ENCODE data around the gene SPTBN1.

SPTBN1 gene

DNA sequence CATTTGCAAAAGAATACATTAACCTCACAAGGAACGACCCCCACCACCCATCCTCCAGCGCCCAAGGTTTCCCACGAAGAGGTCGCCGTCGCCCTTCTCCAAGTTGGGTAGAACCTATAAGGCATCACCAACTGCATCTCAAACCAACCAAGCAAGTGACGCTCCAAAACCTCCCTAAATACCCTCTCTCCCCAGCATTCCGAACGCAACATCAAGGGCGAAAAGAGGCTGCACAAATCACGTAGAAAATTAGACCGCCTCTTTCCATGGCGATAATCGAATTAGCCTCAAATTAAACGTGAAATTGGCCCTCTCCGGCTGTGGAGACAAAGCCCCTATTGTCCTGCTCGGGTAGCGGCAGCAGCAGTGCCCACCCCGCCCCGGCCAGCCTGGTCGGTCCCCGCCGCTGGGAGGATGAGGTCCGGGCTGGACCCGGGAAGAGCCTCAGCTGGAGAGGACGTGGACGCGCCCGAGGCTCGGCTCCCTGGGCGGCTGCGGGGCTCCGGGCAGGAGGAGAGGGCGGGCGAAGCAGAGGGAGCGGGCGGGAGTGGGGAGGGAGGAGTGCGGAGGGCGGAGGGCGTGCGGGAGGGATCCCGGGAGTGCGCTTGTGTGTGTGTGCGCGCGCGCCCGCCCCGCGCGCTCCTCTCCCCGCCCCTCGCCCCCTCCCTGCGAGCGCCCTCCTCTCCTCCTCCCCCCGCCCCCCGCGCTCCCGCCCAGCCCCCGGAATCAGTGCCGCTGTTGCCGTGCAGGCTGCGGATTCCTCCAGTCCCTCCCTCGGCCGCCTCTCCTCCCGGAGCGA is at the start of gene SPTBN1:
Gene SPTBN1, plus strand, starts transcription at position 765 of the 799 bp plus-strand sequence. CDS start 70,092 bp downstream, outside the sequence.
- peak; percentile 98 for DNase-seq

DNA sequence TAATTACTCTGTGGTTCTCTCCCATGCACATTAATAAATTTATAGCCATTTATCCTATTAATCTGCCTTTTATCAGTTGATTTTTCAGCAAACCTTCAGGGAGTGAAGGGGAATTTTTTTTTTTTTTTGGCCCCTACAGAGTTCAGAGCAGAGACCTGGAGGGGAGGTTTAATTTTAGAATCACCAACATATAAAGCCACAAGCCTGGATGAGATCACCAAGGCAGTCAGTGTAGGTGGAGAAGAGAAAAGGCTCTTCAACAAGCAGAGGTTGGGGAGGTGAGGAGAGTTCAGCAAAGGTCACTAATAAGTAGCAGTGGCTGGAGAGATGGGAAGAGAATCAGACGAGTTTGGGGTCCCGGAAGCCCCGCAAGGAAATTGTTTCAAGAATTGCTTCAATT is 48.4 kb upstream of the SPTBN1 start:
- DNase-seq = no peak

DNA sequence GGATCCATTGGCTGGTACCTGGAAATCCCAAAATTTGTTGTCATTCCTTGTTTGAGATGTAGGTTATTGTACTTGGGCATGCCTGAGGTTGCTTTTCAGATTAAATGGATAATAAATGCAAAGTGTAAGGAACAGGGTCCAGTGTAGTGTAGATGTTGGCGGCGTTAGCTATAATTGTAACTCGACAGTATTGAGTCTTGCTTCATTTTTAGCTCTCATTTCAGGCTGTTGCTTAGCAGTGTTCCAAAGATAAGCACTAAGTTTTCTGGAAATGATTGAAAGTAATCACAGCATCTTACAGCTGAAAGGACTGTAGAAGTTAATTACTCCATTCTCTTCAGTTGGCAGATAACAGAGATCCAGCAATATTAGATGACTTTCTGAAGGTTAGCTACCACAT is 47.8 kb upstream of the SPTBN1 start:
- no peak for DNase-seq

DNA sequence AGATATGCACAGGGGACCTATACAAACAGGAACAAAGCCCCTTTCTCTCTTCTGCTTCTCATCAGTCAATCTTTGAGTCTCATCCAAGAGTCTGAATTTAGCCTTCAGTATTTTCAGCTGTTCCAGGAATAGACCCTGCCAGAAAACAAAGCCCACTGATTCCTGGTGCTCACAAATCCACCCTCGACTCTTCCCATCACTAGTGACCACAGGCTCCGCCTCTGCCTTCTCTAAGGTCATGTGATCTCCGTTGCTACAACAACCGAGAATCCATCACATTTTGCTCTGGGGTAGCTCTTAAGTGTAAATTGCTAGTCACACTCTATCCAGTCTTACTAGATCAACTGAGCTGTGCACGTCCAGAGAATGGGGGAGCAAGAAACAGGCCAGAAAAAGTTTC is 46.4 kb upstream of the SPTBN1 start:
- DNase-seq = peak in 1 of 2 experiments; percentile 31

DNA sequence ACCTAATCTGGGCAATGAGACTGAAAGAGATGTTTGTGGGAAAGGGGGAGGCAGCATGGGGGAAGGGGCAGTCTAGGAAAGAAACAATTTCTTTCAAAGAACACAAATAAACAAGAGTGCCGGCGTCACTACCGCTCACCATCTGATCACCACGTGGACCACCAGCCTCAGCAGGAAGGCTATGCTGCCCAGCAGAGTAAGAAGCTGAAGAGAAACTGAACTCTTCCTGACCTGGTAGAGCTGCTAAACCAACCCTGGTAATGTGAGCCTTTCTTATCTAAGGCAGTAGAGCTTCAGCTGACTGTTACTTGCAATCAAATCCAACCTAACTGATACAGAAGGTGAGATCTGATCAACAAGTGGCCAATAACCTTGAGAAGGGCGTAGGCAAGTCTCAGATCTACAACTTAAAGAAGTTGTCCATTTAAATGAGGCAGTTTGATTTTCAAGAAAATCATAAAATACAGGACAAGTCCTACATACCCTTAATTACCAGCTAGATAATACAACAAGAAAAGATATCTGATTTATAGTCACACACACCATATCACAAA is 44.2 kb upstream of the SPTBN1 start:
- DNase-seq = no peak

DNA sequence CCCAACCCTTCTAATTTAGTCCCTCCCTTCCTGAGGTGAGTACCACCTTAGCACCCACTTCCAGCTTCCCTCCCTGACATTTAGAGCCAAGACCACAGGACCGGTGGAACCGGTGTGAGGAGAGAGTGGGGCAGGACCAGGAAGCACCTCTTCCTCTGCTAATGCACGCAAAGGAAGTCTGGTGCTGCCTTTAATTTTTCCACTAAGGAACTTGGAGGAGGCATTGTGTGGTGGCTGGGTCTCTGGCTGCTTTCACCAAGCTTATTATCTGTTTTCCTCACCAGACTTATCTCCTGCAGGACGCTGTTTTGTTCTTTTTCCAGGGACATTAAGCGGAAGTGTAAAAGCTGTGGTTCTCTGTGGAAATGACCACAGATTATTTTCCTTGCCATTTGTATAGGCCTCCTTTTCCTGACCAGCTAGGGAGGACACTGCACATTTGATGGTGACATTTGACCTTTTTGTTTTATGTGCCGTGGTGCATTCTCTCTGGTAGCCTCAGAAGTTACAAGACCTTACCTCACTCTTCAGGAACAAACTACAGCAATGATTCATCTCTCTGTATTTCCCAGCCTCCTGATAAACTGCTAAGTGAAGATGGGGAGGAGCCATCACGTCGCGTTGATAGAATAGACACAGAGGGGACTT is 39.8 kb upstream of the SPTBN1 start:
- DNase-seq = no peak

DNA sequence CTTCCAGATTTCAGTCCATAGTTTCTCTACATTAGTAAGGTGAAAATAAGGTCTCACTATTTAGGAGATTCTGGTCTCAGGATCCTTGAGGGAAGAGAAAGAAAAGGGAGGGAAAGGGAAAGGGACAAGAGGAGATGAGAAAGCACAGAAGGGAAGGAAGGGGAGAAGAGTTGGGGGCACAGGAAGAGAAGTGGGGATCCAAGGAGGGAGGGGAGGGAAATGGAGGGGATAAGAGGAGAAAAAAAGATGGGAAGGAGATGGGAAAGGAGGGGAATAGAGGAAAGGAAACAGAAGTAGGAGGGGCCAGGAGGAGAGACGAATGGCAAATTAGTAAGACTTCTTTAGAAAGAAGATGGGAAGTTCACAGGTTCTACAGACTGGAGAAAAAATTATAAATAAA is 39.2 kb upstream of the SPTBN1 start:
- DNase-seq = no peak

DNA sequence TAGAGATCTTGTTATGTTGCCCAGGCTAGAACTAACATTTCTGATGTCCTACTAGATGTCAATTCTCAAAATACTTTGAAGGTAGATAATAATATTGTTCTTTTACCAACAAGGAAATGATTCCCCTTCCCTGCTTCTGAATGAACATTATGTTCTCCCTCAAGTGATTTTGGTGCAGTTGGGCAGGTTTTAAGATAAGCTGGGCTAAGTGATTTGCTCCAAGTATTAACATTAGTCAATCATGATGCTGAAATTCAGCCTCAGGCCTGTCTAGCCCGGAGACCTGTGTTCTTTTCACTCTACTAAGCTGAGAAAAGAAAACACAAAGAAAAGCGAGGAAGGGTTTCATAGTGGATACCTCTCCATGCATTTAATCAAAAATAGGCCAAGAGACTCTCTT is 38.5 kb upstream of the SPTBN1 start:
- no peak for DNase-seq

DNA sequence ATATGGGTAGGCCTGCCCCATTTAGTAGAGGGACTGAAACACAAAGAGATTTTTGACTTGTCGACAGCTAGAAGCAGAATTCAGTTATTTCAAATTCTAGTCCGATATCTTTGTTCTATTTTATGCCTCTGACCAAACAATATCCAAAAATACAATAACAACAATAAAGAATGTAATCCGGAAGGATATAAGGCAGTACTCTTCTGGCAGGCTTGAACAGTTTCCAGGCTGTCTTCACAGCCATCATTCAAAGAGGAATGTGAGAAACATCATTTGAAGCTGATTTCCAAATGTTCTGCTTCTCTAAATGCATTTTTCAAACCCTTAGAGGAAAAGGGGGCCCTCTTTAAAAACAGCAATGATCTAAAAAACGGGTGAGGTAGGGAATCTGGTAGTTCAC is 36.7 kb upstream of the SPTBN1 start:
- DNase-seq = no peak

DNA sequence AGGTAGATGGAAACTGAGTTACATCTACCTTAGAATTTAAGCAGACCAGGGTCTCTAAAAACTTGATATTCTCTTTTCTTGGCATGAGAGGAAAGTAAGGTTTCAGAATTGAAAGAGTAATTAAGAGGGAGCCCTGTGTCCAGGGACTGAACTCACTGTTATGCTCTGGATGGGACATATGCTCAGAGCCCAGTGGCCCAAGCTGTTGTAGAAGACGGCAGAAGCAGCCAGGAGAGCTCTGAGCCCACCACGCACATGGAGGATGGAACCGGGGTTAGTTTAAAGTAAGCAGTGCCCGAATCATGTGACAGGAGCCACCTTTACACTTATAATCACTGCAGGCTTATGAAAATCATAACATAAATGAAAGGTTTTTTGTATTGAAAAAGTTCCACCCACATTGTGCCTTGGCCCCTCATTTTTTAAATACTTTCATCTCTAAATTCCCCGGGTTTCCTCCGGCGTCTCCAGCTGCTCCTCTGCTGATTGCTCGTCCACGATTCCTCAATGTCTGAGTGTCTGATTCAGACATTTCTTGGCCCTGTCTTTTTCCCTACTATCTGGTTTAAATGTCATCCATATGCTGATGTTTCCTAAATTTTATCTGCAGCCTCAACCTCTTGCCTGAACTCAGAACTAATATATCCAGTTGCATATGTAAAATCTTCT is 36.1 kb upstream of the SPTBN1 start:
- no peak for DNase-seq

DNA sequence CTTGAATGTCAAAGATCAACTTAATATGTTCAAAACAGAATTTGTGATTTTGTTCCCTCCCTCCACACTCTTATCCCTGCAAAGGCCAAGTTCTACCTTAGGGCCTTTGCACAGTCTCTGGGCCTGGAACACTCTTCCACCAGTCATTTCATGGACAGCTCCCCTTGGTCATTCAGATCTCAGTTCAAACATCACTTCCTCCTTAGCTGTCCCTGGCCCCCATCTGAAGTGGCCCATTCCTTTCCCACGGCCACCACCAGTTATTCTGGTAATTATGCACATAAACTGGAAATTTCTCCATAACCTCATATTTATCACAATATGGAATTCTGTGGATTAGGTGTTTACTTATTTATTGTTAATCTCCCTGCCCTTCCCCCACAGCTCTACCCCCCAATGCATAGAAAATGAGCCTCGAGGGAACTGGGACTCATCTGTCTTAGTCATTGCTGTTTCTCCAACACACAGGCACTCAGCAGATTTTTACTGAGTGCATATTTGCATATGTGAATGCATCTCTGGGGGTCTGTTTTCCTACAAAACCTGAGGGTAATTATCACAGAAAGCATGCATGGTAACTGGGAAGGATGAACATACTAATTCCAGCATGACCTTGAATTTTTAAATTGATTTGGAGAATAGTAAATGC is 35.5 kb upstream of the SPTBN1 start:
- no peak for DNase-seq

DNA sequence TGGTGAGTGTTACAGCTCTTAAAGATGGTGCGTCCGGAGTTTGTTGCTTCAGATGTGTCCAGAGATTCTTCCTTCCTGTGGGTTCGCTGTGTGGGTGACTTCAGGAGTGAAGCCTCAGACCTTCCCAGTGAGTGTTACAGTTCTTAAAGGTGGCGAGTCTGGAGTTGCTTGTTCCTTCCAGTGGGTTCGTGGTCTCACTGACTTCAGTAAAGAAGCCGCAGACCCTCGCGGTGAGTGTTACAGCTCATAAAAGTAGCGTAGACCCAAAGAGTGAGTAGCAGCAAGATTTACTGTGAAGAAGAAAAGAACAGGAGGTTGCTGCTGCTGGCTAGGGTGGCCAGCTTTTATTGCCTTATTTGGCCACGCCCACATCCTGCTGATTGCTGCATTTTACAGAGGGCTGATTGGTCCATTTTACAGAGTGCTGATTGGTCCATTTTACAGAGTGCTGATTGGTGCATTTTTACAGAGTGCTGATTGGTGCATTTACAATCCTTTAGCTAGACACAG is 34.0 kb upstream of the SPTBN1 start:
- DNase-seq = no peak

DNA sequence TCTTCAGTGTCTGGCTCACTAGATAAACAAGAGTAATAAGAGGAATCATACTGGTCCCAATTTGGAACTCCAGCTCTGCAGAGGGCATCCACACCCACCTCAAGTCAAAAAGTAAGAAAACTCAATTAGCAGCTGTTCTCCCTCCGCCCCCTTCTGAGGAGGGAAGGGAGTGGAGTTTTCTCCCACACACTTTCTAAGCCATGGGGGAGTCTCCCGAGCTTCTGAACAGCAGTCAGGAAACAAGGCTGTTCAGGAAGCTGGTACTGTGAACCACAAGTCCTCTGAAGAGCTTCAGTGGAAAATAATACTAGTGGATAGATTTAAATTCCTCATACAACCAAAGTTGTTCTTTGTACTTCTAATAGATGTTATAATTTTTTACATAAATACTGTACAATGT is 32.9 kb upstream of the SPTBN1 start:
- DNase-seq = no peak

DNA sequence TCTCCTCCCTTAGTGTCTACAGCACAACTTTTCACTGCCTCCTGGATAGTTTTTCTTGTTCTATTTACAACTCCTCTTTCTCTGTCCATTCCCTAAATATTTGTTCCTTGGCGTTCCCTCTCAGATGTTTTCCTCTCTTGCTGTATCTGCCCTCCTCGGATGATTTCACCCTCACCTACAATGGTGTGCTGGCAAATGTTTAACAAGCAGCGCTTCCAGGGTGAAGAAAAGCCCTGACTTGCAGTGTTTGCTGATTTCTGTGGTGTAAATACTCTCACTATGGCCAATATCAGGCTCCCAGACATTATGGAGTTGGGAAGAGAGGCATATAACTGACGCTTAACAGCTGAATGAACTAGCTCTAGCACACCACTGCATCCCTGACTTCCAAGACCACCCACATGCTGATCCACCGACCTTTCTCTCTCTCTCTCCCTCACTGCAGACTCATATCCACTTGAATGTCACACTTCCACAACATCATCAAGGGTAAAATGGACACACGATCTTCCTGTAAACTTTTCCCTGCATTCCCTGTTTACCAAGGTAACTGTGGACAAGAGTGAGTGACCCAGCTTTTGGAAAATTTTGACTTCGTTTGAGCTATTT is 31.5 kb upstream of the SPTBN1 start:
- no peak for DNase-seq

DNA sequence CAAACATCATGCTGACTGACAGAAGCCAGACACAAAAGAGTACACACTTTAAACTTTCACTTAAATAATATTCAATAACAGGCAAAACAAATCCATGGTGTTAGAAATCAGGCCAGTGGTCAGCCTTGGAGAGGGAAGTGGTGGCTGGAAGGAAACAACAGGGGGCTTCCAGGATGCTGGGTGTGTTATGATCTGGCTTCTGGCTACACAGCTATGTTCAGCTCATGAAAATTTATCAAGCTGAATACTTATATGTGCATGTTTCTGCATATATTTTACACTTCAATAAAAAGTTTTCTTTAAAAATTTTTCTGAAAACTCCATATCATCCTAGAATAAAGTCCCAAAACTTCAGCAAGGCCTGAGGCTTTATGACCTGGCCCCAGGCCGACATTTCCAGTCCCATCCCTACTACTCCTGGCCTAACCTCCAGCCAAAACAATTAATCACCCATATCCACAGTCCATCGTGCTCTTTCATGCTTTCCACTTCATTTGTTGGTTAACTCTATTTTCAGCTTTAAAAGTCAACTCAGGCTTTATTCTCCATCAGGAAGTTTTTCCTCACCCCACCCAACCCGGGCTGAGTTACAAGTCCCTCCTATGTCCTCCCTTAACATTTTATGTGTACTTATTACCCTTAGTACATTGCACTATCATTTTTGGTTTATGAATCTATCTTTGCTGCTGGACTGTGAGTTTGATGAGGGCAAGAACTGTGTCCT is 27.9 kb upstream of the SPTBN1 start:
- DNase-seq = no peak

DNA sequence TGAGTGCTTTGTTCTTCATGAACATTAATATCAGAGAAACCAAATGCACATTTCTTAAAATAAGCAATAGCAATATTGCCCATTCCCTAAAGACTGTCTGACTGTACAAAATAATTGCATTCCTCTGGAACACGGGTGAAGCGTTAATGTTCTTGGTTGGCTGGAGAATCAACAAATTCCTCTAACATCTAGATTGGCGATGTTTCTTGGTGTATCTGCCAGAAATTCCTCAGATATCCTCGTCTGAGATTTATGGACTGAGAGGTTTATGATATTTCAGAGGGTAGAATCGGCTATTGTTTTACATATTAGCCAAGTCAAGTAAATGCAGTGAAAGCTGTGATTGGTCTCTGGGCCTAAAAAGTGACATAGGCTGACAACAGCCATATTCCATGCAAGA is 27.1 kb upstream of the SPTBN1 start:
- DNase-seq = no peak

DNA sequence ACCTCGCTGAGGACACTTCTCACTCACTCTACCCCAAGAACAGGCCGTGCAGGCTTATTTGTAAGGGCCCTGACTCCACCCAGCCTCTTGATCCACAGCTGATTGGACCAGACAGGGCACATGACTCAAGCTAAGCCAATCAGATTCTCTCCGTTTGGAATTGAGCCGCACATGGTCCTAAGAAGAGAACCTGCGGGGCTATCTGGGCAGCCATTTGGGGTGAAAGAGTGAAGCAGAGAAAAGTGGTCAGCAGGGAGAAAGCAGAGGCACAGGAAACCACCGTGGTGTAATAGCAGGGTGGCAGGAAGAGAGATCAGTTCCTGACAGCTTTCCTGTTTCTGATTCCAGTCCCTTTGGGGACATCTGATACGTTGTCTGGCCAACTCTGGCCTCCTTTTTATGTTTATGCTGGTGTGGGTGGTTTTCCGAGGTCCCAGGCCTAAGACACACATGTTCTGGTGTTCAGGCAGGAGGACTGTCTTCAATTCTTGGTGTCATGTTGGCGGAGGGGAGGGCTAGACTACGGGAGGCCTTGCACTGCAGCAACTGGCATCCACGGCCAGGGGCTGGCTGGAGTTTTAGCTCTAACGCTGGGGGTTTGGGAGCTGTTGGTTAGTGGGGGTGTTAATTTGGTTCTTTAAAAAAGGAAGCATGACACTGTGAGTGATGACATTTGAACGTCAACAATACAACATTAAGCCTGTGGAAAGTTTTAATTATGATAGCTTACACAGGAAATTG is 26.1 kb upstream of the SPTBN1 start:
- DNase-seq = no peak

DNA sequence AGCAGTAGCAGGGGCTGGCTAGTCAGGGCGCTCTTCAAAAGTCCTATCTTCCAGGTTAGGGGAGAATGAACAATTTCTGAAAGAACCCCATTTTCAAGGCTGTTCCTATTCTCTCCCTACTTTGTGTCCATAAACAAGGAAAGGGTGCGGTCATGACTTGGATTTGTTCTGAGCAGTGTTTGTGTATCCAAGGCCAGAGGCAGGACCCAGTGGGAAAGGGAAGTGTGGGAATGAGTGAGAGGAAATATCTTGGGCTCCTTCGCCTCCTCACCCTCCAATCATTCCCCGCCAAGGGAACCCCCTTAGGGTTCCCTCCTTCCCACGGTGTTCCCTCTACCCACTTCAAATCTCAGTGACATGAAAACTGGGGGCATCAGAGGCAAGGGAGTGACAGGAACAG is 25.5 kb upstream of the SPTBN1 start:
- no peak for DNase-seq

DNA sequence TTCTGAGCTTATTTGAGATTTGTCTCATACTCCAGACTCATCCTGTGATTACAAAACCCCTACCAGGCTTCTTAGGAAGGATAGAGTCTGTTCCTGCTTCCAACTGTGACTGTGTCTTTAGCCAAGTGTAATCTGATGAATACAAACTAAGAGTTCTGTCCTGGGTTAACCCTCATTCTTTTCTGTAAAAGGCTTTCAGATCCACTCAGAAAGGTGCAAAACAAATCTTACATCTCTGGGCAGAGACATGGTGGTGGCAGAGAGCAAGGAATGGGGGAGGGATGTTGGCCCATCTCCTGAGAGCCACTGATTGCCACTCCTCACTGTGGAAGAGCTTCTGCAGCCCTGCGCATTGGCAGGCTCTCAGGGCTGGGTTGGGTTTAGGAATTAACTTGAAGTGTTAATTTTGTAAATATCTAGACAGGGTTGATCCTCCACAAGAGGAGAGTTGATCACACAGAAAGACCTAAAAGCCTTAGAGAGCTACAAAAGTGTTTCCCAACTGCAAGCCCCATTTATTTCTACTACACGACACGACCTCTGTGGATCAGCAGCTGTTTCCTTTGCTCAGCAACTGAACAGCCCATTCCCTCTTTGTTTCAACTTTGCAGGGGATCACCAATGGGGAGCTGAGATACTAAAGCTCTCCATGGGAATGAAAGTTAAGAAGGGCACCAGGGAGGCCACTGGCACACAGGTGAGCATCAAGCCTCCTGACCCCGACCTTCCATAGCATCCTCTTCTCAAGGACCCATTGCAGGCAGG is 23.7 kb upstream of the SPTBN1 start:
- DNase-seq = no peak

DNA sequence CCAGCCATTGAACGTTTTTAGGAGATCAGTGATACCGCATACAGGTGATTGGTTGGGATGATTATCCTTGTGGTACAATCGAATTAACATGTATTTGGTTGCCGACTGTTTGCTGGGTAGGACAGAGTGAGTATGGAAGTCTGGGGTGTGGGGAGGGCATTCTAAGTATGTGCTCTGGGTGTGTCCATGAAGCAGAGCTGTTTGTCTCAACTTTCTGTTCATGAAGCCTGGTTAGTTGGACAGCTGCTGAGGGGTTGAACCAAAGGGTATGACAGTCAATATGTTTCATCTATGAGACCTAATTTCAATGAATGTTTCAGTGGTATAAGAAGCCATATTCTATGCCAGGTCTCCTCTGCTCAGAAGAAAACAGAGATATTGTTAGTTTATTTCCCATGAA is 21.9 kb upstream of the SPTBN1 start:
- no peak for DNase-seq
